HG03565 (cell line): ENCODE measurements around the gene MYO18B.

Experiments used
- ATAC-seq: cut with Tn5 transposase; IDR thresholded peaks from one replicate; pipeline ENCODE4 v1.9.1; 2021; ENCODE audit warnings: mild to moderate bottlenecking, moderate library complexity; ENCODE audit not compliant: unreplicated experiment

Gene MYO18B

DNA sequence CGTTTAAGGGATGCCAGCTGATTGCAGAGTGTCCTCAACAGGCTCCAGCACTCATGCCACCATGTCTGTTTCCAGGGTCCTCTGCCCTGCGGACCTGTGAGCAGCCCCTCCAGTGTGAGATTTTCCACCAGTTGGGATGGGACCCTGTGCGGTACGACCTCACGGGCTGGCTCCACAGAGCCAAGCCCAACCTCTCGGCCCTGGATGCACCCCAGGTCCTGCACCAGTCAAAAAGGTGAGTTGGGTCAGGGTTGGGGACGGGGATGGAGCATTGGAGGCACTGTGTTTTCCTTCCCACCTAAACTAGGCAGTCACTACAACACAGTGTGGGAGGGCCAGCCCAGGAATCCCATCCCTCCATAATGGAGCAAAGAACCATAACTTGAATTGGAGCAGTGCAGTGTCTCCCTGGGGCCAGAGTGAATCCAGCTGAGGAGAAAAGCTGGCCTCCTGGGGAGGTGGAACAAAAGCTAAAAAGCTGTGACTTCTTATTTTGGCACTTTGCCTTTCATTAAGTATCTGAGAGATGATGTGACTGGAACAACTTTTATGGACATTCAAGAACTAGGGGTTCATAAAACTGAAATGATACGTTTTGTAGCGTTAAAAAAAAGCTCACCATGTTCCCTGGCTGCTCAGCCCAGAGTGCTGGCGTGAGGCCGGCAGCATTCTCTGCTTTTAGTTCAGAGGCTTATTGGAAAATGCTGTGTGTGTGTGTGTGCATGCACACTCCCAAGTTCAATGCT is 101.8 kb downstream of the MYO18B start:
- ATAC-seq: no peak

DNA sequence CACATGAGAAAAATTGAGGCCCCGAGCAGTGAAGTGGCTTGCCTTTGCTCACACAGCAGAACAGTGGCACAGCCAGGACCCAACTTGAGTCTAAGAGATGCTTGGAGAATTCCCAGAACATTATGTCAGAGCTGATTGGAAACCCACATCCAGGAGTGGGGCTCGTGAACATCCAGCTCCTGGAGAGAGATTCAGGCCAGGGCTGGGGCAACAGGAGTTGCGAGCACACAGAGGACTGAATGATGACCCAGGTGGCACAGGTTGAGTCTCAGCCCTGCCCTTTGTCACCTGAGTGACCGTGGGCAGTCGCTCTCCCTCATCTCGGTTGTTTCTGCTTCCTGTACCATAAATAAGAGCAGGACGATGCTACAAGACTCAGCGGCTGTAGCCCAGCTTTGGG is 102.6 kb downstream of the MYO18B start:
- no peak for ATAC-seq

DNA sequence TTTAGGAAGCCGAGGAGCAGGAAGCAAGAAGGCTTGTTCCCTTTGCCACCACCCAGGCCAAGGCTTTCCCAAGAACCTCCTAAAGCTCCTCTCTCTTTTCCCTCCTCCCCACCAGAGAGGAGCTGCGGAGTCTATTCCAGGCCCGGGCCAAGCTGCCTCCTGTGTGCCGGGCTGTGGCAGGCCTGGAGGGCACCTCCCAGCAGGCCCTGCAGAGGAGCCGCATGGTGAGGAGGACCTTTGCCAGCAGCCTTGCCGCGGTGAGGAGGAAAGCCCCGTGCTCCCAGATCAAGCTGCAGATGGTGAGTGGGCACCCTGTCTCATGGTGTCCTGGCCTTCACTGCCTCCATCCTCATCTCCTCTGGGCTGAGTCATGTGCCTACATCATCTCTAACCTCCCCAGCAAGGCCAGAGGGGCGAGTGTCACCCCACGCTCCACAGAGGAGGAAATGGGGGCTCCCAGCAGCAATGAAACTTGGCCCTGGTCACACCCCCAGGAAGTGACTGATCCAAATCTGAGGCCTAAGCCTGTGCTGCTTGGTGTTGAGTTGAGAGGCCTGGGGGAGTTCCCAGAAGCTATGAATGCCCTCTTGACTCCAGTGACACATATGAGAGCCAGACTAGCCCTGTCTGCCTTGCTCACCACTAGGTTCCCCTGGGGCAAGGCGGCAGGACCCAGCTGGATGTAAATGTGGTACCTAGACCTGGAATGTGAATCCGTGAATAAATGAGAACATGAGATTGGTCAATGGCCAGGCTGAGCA is 104.2 kb downstream of the MYO18B start:
- ATAC-seq: no peak

DNA sequence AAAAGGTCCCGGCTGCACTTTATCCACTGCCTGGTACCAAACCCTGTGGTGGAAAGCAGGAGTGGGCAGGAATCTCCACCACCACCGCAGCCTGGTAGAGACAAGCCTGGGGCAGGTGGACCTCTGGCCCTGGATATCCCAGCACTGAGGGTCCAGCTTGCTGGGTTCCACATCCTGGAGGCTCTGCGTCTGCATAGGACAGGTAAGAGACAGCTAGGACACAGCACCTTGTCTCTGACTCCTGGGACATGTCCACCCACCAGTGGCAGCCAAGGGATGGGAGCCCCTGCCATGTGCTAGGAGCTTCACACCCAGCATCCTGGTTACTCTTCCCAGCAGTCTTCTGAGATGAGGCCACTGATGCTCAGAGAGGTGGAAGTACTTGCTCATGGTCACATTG is 105.5 kb downstream of the MYO18B start:
- ATAC-seq: no peak

DNA sequence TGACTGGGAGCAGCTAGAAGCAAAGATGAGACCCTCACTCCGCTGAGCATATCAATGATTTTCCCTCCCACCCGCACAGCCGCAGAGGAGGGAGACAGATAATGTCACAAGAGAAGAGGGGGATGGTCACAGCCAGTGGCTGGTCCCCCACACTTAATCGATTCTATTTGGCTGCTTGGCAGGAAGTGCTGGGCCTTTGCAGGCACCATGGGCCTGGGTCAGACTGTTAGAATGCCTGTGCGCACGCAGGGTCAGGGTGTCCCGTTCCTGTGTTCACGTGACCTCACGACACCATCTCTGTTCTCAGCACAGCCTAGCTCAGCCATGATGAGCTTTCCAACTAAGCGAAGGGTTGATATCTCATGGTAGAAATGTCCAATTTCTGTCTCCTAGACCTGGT is 107.0 kb downstream of the MYO18B start:
- ATAC-seq: no peak

DNA sequence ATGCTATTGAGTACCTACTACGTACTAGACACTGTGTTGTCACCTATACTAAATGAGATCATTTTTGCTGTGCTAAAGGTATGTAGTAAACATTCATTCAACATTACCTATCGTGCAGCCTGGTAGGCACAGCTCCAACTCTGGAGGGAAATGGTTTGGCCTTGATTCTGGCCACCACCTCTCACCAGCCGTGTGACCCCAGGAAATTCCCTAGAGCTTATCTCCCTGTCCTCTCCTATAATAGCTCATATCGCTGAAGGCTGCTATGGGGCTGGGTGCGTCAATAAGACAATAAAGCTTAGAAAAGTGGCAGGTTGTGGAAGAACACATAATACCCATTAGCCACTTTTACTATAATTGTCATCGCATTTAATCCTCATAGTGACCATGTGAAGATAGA is 107.5 kb downstream of the MYO18B start:
- no peak for ATAC-seq

DNA sequence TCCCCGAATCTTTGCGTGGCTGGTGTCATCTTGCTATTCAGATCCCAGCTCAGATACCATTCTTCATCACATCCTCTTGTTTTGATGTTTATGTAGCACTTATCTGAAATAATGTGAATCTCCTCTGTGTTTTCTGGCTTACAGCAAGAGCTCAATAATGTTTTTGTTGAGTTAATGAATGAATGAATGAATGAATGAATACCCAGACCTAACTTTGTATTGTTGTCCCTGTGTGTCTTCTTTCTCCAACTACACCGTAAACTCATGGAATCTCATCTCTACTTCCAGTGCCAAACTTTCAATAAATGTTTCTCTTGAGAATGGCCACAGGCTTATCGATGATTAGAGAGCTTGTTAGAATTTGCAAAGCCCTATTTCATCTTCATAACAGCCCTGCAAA is 110.2 kb downstream of the MYO18B start:
- no peak for ATAC-seq

DNA sequence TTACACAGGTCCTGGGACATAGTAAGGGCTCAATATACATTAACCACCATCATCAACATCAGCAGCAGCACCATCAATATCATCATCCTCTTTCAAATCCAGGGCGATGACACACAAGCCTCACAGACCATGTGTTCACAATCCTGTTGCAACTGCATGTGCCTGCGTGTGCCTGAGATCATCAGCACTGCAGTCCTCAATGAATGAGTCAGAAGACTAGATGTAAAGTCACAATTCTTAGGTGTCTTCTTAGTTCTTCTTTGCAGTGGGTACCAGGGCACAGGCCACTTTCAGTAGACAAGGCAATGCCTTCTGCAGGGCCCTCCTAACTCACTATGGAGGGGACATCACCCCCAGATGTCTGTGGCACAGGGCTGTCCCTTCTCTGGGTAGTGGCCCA is 111.1 kb downstream of the MYO18B start:
- no peak for ATAC-seq

DNA sequence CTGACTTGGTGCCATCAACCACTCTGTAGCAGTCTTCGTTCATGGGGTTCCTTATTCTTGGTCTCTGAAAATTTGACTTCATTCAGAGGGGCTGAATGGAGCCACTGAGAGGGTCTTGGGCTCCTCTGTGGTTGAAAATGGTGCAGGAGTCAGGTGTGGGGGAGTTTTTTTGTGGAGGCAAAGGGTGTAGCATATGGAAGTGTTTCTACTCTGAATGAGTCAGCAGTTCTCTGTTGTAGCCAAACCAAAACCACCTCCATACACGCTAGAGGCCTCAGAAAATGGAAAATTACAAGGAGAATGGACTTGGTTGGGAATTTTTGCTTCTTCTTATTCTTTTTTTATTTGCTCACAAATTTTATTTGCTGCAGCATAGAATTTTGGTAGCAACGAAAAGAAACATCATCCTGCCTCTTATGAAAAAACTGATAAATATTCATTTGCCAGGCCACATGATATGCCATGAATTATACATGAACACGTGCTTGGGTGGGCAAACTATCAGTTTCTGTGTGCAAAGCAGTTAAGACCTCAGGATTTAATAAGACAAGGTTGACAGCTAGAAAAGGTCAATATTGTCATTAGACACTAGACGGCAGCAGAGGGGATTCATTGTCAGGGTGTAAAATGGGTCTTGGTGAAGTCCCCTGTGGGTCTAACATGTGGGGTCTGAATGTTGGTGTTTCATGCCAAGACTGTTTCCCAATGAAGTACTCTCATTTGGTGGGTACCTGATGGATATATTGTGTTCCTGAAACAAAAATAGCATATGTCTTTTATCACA is 111.7 kb downstream of the MYO18B start:
- ATAC-seq: no peak

DNA sequence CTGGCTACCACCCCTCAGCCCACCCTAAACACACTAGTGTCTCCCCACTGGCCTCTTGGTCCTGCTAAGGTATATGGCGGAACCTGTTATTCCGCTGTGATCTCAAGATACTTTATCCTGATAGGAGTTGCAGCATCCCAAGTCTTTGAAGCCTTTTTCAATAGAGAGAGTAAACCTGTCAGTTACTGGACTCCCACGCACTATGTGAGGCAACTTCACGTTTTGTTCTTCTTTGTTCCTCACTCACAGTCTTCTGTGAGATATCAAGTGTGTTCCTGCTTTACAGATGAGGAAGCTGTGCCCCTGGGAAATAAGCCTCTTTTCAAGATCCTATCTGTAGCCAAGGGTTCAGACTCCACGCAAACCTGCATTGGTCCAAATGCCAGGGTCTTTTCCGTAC is 127.8 kb downstream of the MYO18B start:
- no peak for ATAC-seq

DNA sequence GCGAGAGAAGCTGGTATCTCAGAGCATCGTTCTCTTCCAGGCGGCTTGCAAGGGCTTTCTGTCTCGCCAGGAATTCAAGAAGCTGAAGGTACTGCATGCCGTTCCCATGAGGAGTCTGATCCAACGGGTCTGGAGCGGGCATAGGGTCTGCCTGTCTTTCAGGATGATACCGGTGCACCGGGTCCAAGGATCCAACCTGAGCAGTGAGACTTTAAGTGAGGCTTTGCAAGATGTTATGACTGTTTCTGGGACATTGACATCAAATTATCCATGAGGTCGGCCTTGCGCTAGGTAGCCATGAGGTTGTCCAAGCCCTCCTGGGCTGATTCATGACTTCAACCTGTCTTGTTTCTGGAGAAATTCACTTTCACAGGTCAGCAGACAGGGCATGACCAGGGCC is 132.3 kb downstream of the MYO18B start:
- no peak for ATAC-seq

DNA sequence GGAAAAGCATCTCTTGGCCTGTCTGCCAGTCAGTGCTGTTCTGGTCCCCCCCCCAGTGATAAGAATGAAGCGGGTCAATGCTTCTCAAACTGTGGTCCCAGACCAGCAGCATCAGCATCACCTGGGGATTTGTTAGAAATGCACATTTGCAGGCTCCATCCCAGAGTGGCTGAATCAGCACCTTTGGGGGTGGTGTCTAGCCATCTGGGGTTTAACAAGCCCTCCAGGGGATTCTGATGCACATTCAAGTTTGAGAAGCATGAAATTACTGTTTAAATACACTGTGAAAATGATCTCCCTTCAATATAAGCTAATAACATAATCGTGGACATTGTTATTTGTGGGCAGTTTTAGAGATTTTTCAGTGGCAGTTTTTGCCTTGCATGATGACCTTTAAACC is 133.5 kb downstream of the MYO18B start:
- no peak for ATAC-seq

DNA sequence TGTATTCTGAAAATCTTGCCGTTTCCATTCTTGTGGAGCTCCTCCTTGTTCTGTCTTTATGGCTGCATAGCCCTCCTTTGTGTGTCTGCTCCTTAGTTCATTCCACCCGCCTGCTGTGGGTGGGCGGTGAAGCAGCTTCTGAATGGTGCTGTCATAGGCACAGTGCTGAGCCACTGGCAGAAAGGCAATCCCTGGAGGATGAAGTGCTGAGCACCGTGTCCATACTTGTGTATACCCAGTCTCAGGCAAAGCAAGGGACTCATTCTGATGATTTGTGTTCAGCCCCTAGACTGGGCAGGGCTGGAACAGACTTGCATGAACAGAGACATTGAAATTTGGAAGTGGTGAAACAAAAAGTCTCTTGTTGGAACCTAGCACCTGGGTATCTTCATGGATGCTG is 134.9 kb downstream of the MYO18B start:
- no peak for ATAC-seq

DNA sequence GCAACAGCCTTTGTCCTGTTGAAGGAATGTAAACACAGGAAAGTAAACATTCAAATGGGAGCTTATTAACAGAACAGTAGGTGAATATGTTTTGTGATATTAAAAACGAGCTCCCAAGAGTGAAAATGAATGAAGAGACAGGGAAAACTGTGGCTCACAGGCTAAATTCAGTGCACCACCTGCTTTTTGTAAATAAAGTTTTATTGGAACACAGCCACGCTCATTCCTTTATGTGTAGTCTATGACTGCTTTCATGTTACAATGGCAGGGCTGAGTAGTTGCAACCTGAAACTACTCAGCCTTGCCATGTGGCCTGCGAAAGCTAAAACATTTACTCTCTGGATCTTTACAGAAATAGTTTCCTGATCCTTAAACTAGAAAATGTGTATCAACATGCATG is 136.9 kb downstream of the MYO18B start:
- ATAC-seq: no peak

DNA sequence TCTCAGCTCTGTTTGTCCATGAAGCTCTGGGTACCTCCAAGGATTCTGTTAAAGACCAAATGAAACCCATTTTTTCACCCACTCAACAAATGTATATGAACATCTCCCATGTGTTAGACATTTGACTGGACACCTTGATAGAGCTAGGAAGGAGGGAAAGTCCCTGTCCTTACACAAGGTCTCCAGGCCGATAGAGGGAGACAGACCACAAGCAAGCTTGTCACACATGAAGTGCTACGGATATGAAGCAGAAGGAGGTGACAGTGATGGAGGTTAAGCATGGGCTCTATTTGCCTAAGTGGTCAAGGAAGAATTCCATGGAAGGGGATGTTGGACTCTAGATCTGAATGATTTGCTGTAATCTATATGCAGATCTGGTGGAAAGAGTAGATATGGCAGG is 138.5 kb downstream of the MYO18B start:
- no peak for ATAC-seq

DNA sequence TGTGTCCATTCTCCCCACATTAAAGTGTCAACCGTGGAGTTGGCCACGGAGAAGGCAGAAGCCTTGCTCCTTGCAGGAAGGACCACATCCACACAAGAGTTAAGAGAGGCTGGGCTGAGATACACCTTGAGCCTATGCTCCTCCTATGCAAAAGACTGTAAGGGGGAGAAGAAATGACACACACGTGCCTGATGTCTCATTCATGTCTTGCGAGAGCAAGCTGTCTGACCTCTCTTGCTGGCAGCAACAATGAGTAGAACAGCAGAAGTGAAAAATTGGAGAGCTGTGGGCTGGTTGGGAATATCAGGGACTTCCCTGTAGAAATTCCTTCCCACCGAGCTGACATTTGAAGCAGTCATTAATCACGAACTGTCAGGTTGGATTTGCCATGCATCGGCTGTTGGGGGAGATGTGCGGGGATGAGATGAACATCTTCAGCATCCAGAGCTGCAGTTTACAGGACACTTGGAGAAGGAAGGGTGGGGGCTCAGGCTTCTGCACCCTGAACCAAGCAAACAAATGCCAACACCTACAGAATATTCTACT is 139.3 kb downstream of the MYO18B start:
- ATAC-seq: no peak

DNA sequence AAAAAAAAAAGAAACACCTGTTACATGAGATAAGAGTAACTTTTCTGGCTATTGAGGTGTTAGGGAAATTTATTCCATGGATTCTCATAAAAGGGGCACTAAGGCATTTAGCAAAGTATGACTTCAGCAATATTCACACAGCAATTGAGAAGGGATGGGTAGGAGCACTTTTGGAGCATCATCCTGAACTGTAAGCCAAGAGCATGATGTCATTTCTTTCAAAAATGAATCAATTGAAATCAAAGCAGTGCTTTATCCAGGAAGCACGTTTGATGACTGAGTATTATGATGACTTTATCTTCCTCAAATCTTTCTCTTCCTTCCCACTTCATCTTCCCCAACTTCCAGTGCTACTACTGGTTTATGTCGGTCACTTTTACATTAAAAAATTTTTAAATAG is 140.4 kb downstream of the MYO18B start:
- no peak for ATAC-seq

DNA sequence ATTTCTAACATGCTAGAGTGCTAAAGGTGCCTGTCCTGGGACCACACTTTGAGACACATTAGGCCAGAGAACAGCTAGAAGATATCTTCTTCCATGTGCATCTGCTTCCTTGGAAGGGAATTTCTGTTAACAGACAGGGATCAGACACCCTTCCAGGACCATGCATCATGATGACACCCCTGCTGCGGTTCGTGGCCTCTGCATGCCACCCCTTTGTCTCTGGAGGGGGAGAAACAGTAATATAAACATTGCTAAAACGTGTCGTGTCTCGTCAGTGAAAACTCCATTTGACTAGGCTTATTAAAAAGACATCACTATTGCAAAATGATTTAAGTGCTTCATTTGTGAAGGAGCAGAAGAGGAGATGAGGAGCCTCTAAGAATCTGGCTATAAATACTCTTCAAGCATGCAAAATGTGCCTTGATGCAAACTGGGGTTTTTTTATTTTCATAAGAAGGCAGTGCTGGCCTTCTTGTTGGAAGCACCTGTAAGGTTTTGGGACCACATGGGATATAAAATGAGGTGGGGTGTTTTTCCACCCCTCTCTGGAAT is 141.6 kb downstream of the MYO18B start:
- no peak for ATAC-seq

DNA sequence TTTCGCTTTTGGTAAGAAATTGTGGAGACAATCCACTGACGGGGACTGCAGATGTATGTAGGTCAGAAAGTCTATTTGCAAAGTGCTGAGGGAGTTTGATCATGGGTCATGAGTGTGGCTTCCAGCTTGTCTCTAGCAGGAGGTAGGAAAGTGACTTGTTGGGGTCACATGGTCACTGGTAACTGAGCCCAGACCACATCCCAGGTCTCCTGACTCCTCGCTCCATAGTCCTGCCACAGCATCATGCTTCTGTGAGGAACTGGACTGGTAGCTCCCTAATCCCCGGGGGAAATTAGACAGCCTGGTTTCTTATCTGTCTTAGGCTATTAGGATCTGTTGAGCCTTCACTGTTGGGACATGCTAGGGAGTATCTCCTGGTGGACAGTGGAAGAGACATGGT is 142.1 kb downstream of the MYO18B start:
- ATAC-seq: no peak

DNA sequence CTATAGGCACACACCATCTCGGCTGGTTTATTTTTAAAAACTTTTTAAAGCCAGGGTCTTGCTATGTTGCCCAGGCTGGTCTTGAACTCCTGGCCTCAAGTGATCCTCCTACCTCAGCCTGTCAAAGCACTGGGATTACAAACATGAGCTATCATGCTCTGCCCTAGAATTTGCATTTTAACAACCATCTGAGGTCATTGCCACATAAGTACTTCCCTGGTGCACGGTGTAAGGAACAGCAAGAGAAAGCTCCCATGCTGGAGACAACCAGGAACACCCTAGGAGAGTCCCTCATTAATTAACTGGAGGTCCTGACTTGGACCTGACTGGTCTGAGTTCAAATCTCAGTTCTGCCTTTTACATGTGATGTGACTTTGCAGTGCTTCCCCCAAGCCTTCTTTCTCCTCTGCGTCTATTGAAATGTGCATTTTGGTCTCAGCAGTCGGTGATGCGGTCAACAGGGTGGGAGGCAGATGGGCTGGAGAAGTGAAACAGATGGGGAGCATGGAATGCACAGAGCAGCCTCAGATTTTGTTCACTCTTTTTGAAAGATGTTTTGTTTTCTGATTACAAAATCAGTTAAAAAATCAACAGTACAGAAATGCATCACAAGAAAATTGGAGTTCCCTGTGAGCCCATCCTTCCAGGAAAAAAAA is 146.5 kb downstream of the MYO18B start:
- ATAC-seq: no peak

DNA sequence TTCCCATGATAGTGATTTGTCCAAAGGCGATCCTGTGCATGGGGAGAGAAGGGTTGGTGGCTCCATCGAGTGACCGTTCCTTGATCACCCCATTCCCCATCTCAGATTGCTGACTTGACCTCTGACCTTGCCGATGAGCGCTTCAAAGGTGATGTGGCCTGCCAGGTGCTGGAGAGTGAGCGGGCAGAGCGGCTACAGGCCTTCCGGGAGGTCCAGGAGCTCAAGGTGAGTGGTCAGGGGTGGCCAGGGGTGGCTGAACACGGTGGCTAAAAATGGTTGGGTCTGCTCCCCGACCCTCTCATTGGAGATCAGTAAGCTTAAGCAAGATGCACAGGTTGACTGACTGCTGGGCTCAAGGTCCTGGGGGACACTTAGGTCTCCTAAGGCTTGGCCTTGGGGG is 148.7 kb downstream of the MYO18B start:
- no peak for ATAC-seq
